ENCODE measurements around the gene ASIC1.

Gene ASIC1

GRCh38 chr12:50069069-50069468, 11.7 kb downstream of the ASIC1 start:
- Histone ChIP-seq H4K20me1 (ENCODE audit: low read depth, low read length) (no peaks in the 10 kb centered on the region), H3K27me3 (ENCODE audit: low read length) (no peaks in the 10 kb centered on the region), H3K4me3 (ENCODE audit: insufficient read depth, low read length, poor library complexity, severe bottlenecking) (no peak overlapping the region), H3K27ac (ENCODE audit: low read depth, low read length) (no peak overlapping the region), H3F3A (ENCODE audit: insufficient read depth) (no peaks in the 10 kb centered on the region), H3K9me3 (ENCODE audit: insufficient read depth, low read length) (no peaks in the 10 kb centered on the region), H3K4me2 (ENCODE audit: low read depth, low read length, poor library complexity, severe bottlenecking) (no peak overlapping the region), H3K36me3 (ENCODE audit: low read length) (no peaks in the 10 kb centered on the region), H2AFZ (ENCODE audit: low read depth, low read length, severe bottlenecking) (no peak overlapping the region), H3K9ac (ENCODE audit: low read length) (no peak overlapping the region), H3K9me2 (replicated peaks; ENCODE audit: insufficient read depth, low read length) (no peaks in the 10 kb centered on the region), H3K79me2 (ENCODE audit: insufficient read depth, low read length) (no peaks in the 10 kb centered on the region)
- no peak for TF ChIP-seq CTCF (IDR thresholded peaks at IDR 0.05; ENCODE audit: insufficient read depth, low read length, poor library complexity, severe bottlenecking)
- no peak for TF ChIP-seq EZH2phosphoT487 (conservative IDR thresholded peaks at IDR 0.05; ENCODE audit: low read length)

GRCh38 chr12:50069539-50069938, 12.1 kb downstream of the ASIC1 start:
- no peaks in the 10 kb centered on the region for H3K9me2 ChIP-seq (replicated peaks; ENCODE audit: insufficient read depth, low read length)
- no peak overlapping the region for H3K9ac ChIP-seq (ENCODE audit: low read length)
- H3K4me2 ChIP-seq (ENCODE audit: low read depth, low read length, poor library complexity, severe bottlenecking): no peak overlapping the region
- H3K9me3 ChIP-seq (ENCODE audit: insufficient read depth, low read length): no peaks in the 10 kb centered on the region
- H4K20me1 ChIP-seq (ENCODE audit: low read depth, low read length): no peaks in the 10 kb centered on the region
- no peaks in the 10 kb centered on the region for H3K79me2 ChIP-seq (ENCODE audit: insufficient read depth, low read length)
- no peak overlapping the region for H3K4me3 ChIP-seq (ENCODE audit: insufficient read depth, low read length, poor library complexity, severe bottlenecking)
- no peak overlapping the region for H2AFZ ChIP-seq (ENCODE audit: low read depth, low read length, severe bottlenecking)
- H3K27me3 ChIP-seq (ENCODE audit: low read length): no peaks in the 10 kb centered on the region
- no peaks in the 10 kb centered on the region for H3K36me3 ChIP-seq (ENCODE audit: low read length)
- no peak overlapping the region for H3K27ac ChIP-seq (ENCODE audit: low read depth, low read length)
- H3F3A ChIP-seq (ENCODE audit: insufficient read depth): no peaks in the 10 kb centered on the region
- TF ChIP-seq EZH2phosphoT487 (conservative IDR thresholded peaks at IDR 0.05; ENCODE audit: low read length) (no peak), CTCF (IDR thresholded peaks at IDR 0.05; ENCODE audit: insufficient read depth, low read length, poor library complexity, severe bottlenecking) (no peak)

DNA sequence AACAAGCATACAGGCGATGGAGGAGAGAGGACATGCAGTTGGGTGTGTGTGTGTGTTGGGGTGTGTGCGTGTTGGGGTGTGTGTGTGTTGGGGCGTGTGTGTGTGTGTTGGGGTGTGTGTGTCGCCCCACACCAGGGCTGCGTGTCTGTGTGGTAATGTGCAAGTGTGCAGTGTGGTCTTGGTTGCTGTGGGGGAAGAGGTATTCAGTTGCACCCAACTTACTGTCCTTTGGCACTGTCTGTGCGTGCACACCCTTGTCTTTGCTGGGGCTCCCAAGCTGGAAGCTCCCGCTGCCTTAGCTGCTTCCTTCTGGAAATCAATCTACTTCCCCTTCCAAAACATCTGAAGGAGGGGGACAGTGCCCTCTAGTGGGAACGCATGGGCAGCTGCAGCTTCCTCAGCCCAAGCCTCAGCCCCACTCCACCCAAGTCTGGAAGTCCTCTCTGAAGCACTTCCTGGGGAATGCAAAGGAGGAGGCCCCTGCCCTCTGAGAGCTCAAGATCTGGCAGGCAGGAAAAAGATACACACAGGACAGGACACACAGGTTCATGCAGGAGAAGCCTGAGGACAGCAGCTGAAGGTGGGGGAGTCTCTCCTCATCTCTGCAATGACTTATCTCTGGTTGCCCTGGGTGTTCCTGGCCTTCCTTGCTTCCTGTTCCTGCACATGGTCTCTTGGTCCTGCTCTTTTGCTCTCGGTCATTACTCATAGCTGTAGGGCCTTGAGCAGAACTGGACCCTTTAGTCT, 13.1 kb downstream of the ASIC1 start:
- Histone ChIP-seq H3K9me3 (ENCODE audit: insufficient read depth, low read length) (no peaks in the 10 kb centered on the region), H2AFZ (ENCODE audit: low read depth, low read length, severe bottlenecking) (no peak overlapping the region), H4K20me1 (ENCODE audit: low read depth, low read length) (no peaks in the 10 kb centered on the region), H3K4me3 (ENCODE audit: insufficient read depth, low read length, poor library complexity, severe bottlenecking) (no peak overlapping the region), H3K27me3 (ENCODE audit: low read length) (no peaks in the 10 kb centered on the region), H3F3A (ENCODE audit: insufficient read depth) (no peaks in the 10 kb centered on the region), H3K9ac (ENCODE audit: low read length) (no peak overlapping the region), H3K9me2 (replicated peaks; ENCODE audit: insufficient read depth, low read length) (no peaks in the 10 kb centered on the region), H3K4me2 (ENCODE audit: low read depth, low read length, poor library complexity, severe bottlenecking) (no peak overlapping the region), H3K36me3 (ENCODE audit: low read length) (no peaks in the 10 kb centered on the region), H3K27ac (ENCODE audit: low read depth, low read length) (no peak overlapping the region), H3K79me2 (ENCODE audit: insufficient read depth, low read length) (no peaks in the 10 kb centered on the region)
- TF ChIP-seq EZH2phosphoT487 (conservative IDR thresholded peaks at IDR 0.05; ENCODE audit: low read length): no peak
- TF ChIP-seq CTCF (IDR thresholded peaks at IDR 0.05; ENCODE audit: insufficient read depth, low read length, poor library complexity, severe bottlenecking): peak; percentile 96

Measured in SU-DHL-6 (cell line).